PC-9 (cell line): ENCODE results near the gene TEDC1. TPM values are rescaled to one million over a fixed set of nuclear protein-coding genes. Genes with fewer than 3 reads are reported as not detected.
"Not testable (repeated sequence)": the region's sequence is repeated elsewhere in the genome, so short reads cannot be mapped to it uniquely, and the experiment has no call there.

Experiments
- BruUV-seq: library from RNA; stranded (reverse); fragments of 400-500 nt; replicated peaks from 2 replicates; lab custom pipeline; 2021; lab: Mats Ljungman, UMichigan
- CTCF ChIA-PET: fragments of 300-600 bp; sonication (Branson Sonifier 250); formaldehyde crosslinking; loops from one replicate; lab custom pipeline; 2022; ENCODE audit warnings: antibody characterized with exemption; lab: Charles Lee
- POLR2A ChIA-PET: fragments of 300-600 bp; sonication (Branson Sonifier 250); formaldehyde crosslinking; loops from one replicate; lab custom pipeline; 2022; ENCODE audit warnings: antibody characterized with exemption; ENCODE audit not compliant: unreplicated experiment; lab: Charles Lee
- DNase-seq, 2 experiments: peaks; one replicate each; pipeline versions ENCODE4 v3.0.0 to v3.0.0-alpha.2; 2015 to 2022; ENCODE audit warnings: mixed read lengths in 1 of 2
- H2AFZ ChIP-seq: fragments of 200-600 bp; sonication (generic); 2 replicates; pipeline ENCODE4 v1.8.1; 2017; ENCODE audit warnings: antibody characterized with exemption
- H3F3A ChIP-seq: fragments of 200-600 bp; sonication (generic); 2 replicates; pipeline ENCODE4 v1.8.1; 2017; ENCODE audit warnings: antibody characterized with exemption, mild to moderate bottlenecking, low read depth; ENCODE audit not compliant: insufficient read depth
- H3K27ac ChIP-seq: fragments of 200-600 bp; sonication (generic); 2 replicates; pipeline ENCODE4 v1.6.1; 2016; ENCODE audit warnings: mixed run types
- H3K27me3 ChIP-seq: fragments of 200-600 bp; sonication (generic); 2 replicates; pipeline ENCODE4 v1.6.1; 2016; ENCODE audit warnings: low read depth, mixed run types; ENCODE audit not compliant: insufficient read depth
- H3K36me3 ChIP-seq: fragments of 200-600 bp; sonication (generic); 2 replicates; pipeline ENCODE4 v1.6.1; 2016; ENCODE audit warnings: low read depth, mixed run types
- H3K4me1 ChIP-seq: fragments of 200-600 bp; sonication (generic); replicated peaks from 2 replicates; pipeline ENCODE4 v1.6.1; 2016; ENCODE audit warnings: mixed run types; ENCODE audit not compliant: insufficient read depth
- H3K4me2 ChIP-seq: fragments of 200-600 bp; sonication (generic); 2 replicates; pipeline ENCODE4 v1.6.1; 2017; ENCODE audit warnings: mixed run types
- H3K4me3 ChIP-seq: fragments of 200-600 bp; sonication (generic); 2 replicates; pipeline ENCODE4 v1.6.1; 2016; ENCODE audit warnings: mixed run types
- H3K79me2 ChIP-seq: fragments of 200-600 bp; sonication (generic); 2 replicates; pipeline ENCODE4 v1.6.1; 2017; ENCODE audit warnings: low read depth, mixed run types
- H3K9me2 ChIP-seq: fragments of 200-600 bp; sonication (generic); 2 replicates; pipeline ENCODE4 v1.8.1; 2017; ENCODE audit warnings: mild to moderate bottlenecking; ENCODE audit not compliant: insufficient read depth
- H3K9me3 ChIP-seq: fragments of 200-600 bp; sonication (generic); 2 replicates; pipeline ENCODE4 v1.8.1; 2016; ENCODE audit warnings: low read depth; ENCODE audit not compliant: insufficient read depth
- H4K20me1 ChIP-seq: fragments of 200-600 bp; sonication (generic); 2 replicates; pipeline ENCODE4 v1.8.1; 2017; ENCODE audit not compliant: insufficient read depth
- EZH2 ChIP-seq: fragments of 200-600 bp; sonication (generic); IDR thresholded peaks from 2 replicates; pipeline ENCODE4 v1.8.0; 2017; ENCODE audit warnings: antibody characterized with exemption, low read depth
- intact Hi-C: fragments of 100-400 bp; cut with micrococcal nuclease; formaldehyde crosslinking; loops from one replicate; pipeline ENCODE4 v1.10.0; 2022; ENCODE audit not compliant: unreplicated experiment
- total RNA-seq: library from RNA; stranded (reverse); gene quantifications from 2 replicates; pipeline ENCODE4 v1.2.3, GENCODE V29; 2021
- TF ChIP-seq, protein P1 (sequence below): fragments of 200-600 bp; sonication (generic); conservative IDR thresholded peaks from 2 replicates; pipeline ENCODE4 v1.6.1; 2017; ENCODE audit warnings: mixed run types, antibody characterized with exemption, mild to moderate bottlenecking, moderate library complexity

The TEDC1 gene
- total RNA-seq, 1 experiment from 2014 or later, result 21.2 TPM

DNA sequence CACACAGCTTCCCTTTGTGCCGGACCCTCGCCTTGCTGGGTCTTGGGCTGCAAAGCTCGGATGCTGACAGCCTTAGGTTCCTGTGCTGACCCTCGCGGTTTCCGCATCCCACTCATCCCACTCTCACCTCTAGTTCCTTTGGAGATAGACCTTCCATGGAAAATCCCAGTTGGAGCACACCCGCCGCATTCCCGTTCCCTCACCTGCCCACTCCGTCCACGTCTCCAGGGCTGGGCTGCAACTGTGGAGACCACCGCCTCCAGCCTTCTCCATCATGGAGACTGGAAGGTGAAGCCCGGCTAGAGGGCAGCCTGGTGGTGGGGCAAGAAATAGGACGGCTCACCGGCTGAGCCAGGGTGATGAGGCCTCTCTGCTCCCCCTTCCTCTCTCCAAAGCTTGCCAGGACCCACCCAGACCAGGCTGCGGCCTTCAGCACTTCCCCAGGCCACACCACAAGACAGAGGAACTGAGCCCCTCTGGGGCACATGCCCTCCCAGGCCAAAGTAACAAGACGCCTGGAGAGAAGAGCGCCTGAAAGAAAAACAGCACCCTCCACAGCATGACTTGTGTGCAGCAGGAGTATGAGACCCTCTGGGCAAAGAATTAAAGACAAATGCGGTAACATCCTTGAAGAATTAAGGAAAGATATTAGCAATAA, 50.3 kb downstream of the TEDC1 start:
- Histone ChIP-seq H3K9me2 (no peaks in the 10 kb centered on the region), H2AFZ (no peak overlapping the region), H3K9me3 (no peaks in the 10 kb centered on the region), H3K36me3 (no peaks in the 10 kb centered on the region), H3K27me3 (peaks cover 84% of the 10 kb centered on the region), H4K20me1 (no peaks in the 10 kb centered on the region), H3K4me1 (no peaks in the 10 kb centered on the region), H3K27ac (no peak overlapping the region), H3K79me2 (no peaks in the 10 kb centered on the region), H3K4me2 (no peak overlapping the region), H3K4me3 (no peak overlapping the region), H3F3A (no peaks in the 10 kb centered on the region)
- TF ChIP-seq, protein P1, sequence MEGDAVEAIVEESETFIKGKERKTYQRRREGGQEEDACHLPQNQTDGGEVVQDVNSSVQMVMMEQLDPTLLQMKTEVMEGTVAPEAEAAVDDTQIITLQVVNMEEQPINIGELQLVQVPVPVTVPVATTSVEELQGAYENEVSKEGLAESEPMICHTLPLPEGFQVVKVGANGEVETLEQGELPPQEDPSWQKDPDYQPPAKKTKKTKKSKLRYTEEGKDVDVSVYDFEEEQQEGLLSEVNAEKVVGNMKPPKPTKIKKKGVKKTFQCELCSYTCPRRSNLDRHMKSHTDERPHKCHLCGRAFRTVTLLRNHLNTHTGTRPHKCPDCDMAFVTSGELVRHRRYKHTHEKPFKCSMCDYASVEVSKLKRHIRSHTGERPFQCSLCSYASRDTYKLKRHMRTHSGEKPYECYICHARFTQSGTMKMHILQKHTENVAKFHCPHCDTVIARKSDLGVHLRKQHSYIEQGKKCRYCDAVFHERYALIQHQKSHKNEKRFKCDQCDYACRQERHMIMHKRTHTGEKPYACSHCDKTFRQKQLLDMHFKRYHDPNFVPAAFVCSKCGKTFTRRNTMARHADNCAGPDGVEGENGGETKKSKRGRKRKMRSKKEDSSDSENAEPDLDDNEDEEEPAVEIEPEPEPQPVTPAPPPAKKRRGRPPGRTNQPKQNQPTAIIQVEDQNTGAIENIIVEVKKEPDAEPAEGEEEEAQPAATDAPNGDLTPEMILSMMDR, result no peak
- TF ChIP-seq EZH2, result no peak
- ChIA-PET CTCF (no interaction called here), POLR2A (no interaction called here)
- no peak for DNase-seq
- intact Hi-C loops, result no loop called here
- no TSS peak for BruUV-seq

DNA sequence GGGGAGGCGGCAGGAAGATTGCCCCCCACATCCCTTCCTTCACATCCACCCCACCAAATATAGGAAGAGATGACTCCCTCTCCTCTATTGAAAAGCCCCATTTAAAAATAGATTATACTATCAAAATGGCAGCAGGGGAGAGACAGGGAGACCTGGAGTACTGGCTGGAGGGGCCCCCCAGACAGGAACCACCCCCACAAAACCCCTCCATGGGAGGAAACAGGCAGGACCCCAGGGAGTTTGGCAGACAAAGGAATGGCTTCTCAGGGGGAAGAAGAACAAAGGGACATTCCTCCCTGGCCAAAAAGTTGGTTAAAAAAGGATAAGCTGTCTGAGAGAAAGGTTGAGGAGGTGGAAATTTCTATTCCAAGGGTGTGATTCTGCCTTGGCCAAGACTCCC, 54.6 kb downstream of the TEDC1 start:
- H4K20me1 ChIP-seq, DNase-seq, H3K36me3 ChIP-seq, POLR2A ChIA-PET, CTCF ChIA-PET, H3K4me3 ChIP-seq, H3K4me1 ChIP-seq, BruUV-seq, H3F3A ChIP-seq, intact Hi-C loops, H3K79me2 ChIP-seq, H3K27ac ChIP-seq, H3K9me3 ChIP-seq, H3K9me2 ChIP-seq, H2AFZ ChIP-seq: not testable (repeated sequence)
- Histone ChIP-seq H3K27me3 (peaks cover 61% of the 10 kb centered on the region), H3K4me2 (peak overlapping the region; percentile 38; the same call in 1 of the 2 replicates)

DNA sequence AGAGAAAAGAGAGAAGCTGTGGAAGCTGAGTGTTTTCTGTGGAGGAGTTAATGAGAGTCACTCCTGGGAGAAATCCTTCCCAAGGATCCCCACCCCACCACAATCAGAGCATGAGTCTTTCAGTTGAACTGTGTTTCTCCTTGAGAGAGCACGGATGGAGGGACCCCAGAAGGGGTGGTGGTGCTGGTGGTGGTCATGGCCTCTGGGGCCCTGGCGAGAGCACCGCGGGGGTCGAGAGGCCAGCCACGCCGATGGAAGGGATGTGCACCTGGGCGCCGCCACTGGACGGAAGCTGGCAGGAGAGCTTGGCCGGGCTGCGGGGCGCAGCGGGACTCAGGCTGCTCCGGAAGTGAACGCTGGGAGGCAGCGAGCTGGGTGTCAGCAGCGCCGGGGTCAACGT, 55.4 kb downstream of the TEDC1 start:
- POLR2A ChIA-PET, intact Hi-C loops, H3F3A ChIP-seq, H3K4me1 ChIP-seq, H3K9me3 ChIP-seq, H3K4me3 ChIP-seq, H3K79me2 ChIP-seq, H3K4me2 ChIP-seq, H4K20me1 ChIP-seq, H3K27ac ChIP-seq, H2AFZ ChIP-seq, H3K36me3 ChIP-seq, CTCF ChIA-PET, H3K9me2 ChIP-seq, DNase-seq, BruUV-seq: not testable (repeated sequence)
- peaks cover 61% of the 10 kb centered on the region for H3K27me3 ChIP-seq

DNA sequence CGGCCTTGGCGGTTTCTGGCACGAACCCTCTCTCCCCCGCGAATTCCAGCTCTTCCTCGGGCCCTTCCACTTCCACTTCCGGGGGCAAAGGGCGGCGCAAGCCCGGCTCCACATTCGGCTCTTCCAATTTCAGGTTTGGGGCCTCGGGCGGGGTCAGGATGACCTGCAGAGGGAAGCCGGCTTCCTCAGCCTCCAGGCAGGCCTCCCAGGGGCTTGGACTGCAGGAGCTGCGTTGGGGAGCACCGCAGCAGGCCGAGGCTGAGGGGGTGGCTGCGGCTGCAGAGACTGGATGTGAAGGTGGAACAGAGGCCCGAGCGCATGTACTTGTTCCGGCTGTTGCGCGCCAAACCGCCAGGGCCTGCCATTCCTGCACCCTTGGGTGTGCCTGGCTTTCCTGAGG, 56.0 kb downstream of the TEDC1 start:
- CTCF ChIA-PET, H3K27ac ChIP-seq, intact Hi-C loops, H3K9me3 ChIP-seq, H3K9me2 ChIP-seq, H3F3A ChIP-seq, H3K4me3 ChIP-seq, H3K4me2 ChIP-seq, H2AFZ ChIP-seq, POLR2A ChIA-PET, H3K36me3 ChIP-seq, BruUV-seq, H3K4me1 ChIP-seq, DNase-seq, H4K20me1 ChIP-seq, H3K79me2 ChIP-seq: not testable (repeated sequence)
- H3K27me3 ChIP-seq, result peaks cover 61% of the 10 kb centered on the region
